ENCODE measurements around the gene CXCL14.

GRCh38 chr5:135582099-135582781 lies 3.4 kb upstream of the CXCL14 start:
- TF ChIP-seq, protein P1, sequence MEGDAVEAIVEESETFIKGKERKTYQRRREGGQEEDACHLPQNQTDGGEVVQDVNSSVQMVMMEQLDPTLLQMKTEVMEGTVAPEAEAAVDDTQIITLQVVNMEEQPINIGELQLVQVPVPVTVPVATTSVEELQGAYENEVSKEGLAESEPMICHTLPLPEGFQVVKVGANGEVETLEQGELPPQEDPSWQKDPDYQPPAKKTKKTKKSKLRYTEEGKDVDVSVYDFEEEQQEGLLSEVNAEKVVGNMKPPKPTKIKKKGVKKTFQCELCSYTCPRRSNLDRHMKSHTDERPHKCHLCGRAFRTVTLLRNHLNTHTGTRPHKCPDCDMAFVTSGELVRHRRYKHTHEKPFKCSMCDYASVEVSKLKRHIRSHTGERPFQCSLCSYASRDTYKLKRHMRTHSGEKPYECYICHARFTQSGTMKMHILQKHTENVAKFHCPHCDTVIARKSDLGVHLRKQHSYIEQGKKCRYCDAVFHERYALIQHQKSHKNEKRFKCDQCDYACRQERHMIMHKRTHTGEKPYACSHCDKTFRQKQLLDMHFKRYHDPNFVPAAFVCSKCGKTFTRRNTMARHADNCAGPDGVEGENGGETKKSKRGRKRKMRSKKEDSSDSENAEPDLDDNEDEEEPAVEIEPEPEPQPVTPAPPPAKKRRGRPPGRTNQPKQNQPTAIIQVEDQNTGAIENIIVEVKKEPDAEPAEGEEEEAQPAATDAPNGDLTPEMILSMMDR (IDR thresholded peaks at IDR 0.05): no peak
- no peak for TF ChIP-seq POLR2AphosphoS5 (IDR thresholded peaks at IDR 0.05)
